HCT116 (cell line): Measurements from ENCODE around the gene ZFYVE27. TPM values are rescaled to one million over a fixed set of nuclear protein-coding genes. Genes with fewer than 3 reads are reported as not detected.

Experiments used
- ATAC-seq: fragments of 200-7000 bp; cut with Tn5 transposase; 2 replicates; pipeline ENCODE4 v1.9.1; 2020; ENCODE audit warnings: mild to moderate bottlenecking, moderate library complexity
- BruUV-seq: library from RNA; stranded (reverse); fragments of 400-500 nt; replicated peaks from 2 replicates; lab custom pipeline; 2021; lab: Mats Ljungman, UMichigan
- CTCF ChIA-PET: fragments of 300-600 bp; sonication (Branson Sonifier 250); formaldehyde crosslinking; loops from one replicate; lab custom pipeline; 2021; ENCODE audit warnings: antibody characterized with exemption; lab: Charles Lee
- POLR2A ChIA-PET: fragments of 300-600, 350-600 bp; sonication (Branson Sonifier 250); formaldehyde crosslinking; loops from one replicate; lab custom pipeline; 2021; ENCODE audit warnings: antibody characterized with exemption; lab: Charles Lee
- RAD21 ChIA-PET, 2 experiments: fragments of 300-600 bp; sonication (Branson Sonifier 250); formaldehyde crosslinking; loops; one replicate each; lab custom pipeline; 2023; ENCODE audit warnings: low total read pairs in 2 of 2; ENCODE audit not compliant: uncharacterized antibody in 2 of 2, unreplicated experiment in 2 of 2, low non-redundant PET in 1 of 2; lab: Charles Lee
- DNase-seq: peaks from one replicate; pipeline ENCODE4 v3.0.0-alpha.2; 2010; ENCODE audit warnings: low read depth, low spot score
- H2AFZ ChIP-seq: fragments of 200-600 bp; shearing (Covaris generic), sonication (generic); 2 replicates; pipeline ENCODE4 v1.6.1; 2017; ENCODE audit warnings: low read depth, mixed run types, mixed read lengths, antibody characterized with exemption, low read length; ENCODE audit not compliant: poor library complexity, severe bottlenecking
- H3K27ac ChIP-seq: 2 replicates; pipeline ENCODE4 v1.5.1; 2012; ENCODE audit warnings: low read depth, low read length
- H3K27me3 ChIP-seq: fragments of 200-600 bp; sonication (generic); 2 replicates; pipeline ENCODE4 v1.6.1; 2016; ENCODE audit warnings: mixed run types, low read length, mixed read lengths; ENCODE audit not compliant: insufficient read depth
- H3K36me3 ChIP-seq, 2 experiments: fragments of 200-500 bp in 1 of 2; fragments of 200-600 bp in 1 of 2; sonication (Bioruptor generic) in 1 of 2; sonication (generic) in 1 of 2; 2 replicates each; pipeline versions ENCODE4 v1.5.1 to v1.6.1; 2014 to 2016; ENCODE audit warnings: low read length in 2 of 2, inconsistent platforms in 1 of 2, mixed read lengths in 1 of 2, mixed run types in 1 of 2; ENCODE audit not compliant: insufficient read depth in 2 of 2, control insufficient read depth in 1 of 2
- H3K4me1 ChIP-seq, 2 experiments: fragments of 200-600 bp in 1 of 2; sonication (generic) in 1 of 2; 2 replicates each; pipeline versions ENCODE4 v1.5.1 to v1.6.1; 2012 to 2017; ENCODE audit warnings: low read length in 2 of 2, inconsistent platforms in 1 of 2, mild to moderate bottlenecking in 1 of 2, mixed read lengths in 1 of 2, mixed run types in 1 of 2, moderate library complexity in 1 of 2; ENCODE audit not compliant: insufficient read depth in 2 of 2, control insufficient read depth in 1 of 2
- H3K4me2 ChIP-seq: fragments of 200-600 bp; sonication (generic); 2 replicates; pipeline ENCODE4 v1.6.1; 2017; ENCODE audit warnings: mixed run types, low read length, mixed read lengths
- H3K4me3 ChIP-seq, 2 experiments: fragments of 200-600 bp in 1 of 2; sonication (generic) in 1 of 2; replicated peaks in 1 of 2; 2 replicates each; pipeline ENCODE4 v1.5.1; 2011 to 2016; ENCODE audit warnings: low read length in 2 of 2, control low read depth in 1 of 2, low read depth in 1 of 2, mild to moderate bottlenecking in 1 of 2, mixed read lengths in 1 of 2, mixed run types in 1 of 2
- H3K79me2 ChIP-seq: fragments of 200-600 bp; sonication (generic); 2 replicates; pipeline ENCODE4 v1.6.1; 2017; ENCODE audit warnings: mild to moderate bottlenecking, mixed run types, low read length, moderate library complexity, mixed read lengths; ENCODE audit not compliant: insufficient read depth
- H3K9ac ChIP-seq: fragments of 200-600 bp; sonication (generic); 2 replicates; pipeline ENCODE4 v1.6.1; 2016; ENCODE audit warnings: low read length, mixed read lengths
- H3K9me2 ChIP-seq: fragments of 200-600 bp; sonication (generic), shearing (Covaris generic); 2 replicates; pipeline ENCODE4 v1.6.1; 2017; ENCODE audit warnings: mixed run types, mild to moderate bottlenecking, moderate library complexity; ENCODE audit not compliant: insufficient read depth
- H3K9me3 ChIP-seq, 2 experiments: fragments of 200-500 bp in 1 of 2; fragments of 200-600 bp in 1 of 2; sonication (Bioruptor generic) in 1 of 2; sonication (generic) in 1 of 2; 2 replicates each; pipeline ENCODE4 v1.6.1; 2014 to 2017; ENCODE audit warnings: low read length in 2 of 2, mixed read lengths in 2 of 2, inconsistent platforms in 1 of 2, low read depth in 1 of 2, mild to moderate bottlenecking in 1 of 2, mixed run types in 1 of 2, moderate library complexity in 1 of 2; ENCODE audit not compliant: control insufficient read depth in 1 of 2, insufficient read depth in 1 of 2
- H4K20me1 ChIP-seq: fragments of 200-600 bp; sonication (generic), shearing (Covaris generic); 2 replicates; pipeline ENCODE4 v1.6.1; 2017; ENCODE audit warnings: mixed run types, mild to moderate bottlenecking, moderate library complexity; ENCODE audit not compliant: insufficient read depth
- CBX3 ChIP-seq: IDR thresholded peaks from 2 replicates; pipeline ENCODE4 v1.6.1; 2012; ENCODE audit warnings: low read depth
- CEBPB ChIP-seq: IDR thresholded peaks from 2 replicates; pipeline ENCODE4 v1.6.1; 2012; ENCODE audit warnings: low read depth
- EGR1 ChIP-seq: IDR thresholded peaks from 2 replicates; pipeline ENCODE4 v1.6.1; 2012; ENCODE audit warnings: low read depth
- ELF1 ChIP-seq: IDR thresholded peaks from 2 replicates; pipeline ENCODE4 v1.6.1; 2012; ENCODE audit warnings: low read depth, borderline replicate concordance
- FOSL1 ChIP-seq: IDR thresholded peaks from 2 replicates; pipeline ENCODE4 v1.6.1; 2012; ENCODE audit warnings: low read depth
- JUND ChIP-seq: IDR thresholded peaks from 2 replicates; pipeline ENCODE4 v1.6.1; 2012
- RAD21 ChIP-seq: IDR thresholded peaks from 2 replicates; pipeline ENCODE4 v1.6.1; 2012; ENCODE audit warnings: low read depth, mild to moderate bottlenecking
- SIN3A ChIP-seq: IDR thresholded peaks from 2 replicates; pipeline ENCODE4 v1.6.1; 2012; ENCODE audit warnings: low read depth
- SP1 ChIP-seq: IDR thresholded peaks from 2 replicates; pipeline ENCODE4 v1.6.1; 2012; ENCODE audit warnings: low read depth
- intact Hi-C: fragments of 100-400 bp; cut with micrococcal nuclease; formaldehyde crosslinking; loops from 2 replicates; pipeline ENCODE4 v1.10.0; 2022
- total RNA-seq: library from RNA; stranded (reverse); gene quantifications from one replicate; pipeline ENCODE4 v1.2.1, GENCODE V29; 2021; ENCODE audit not compliant: unreplicated experiment
- TF ChIP-seq, protein P1 (sequence below), 3 experiments: fragments of 200-600 bp in 1 of 3; sonication (generic) in 1 of 3; IDR thresholded peaks in 2 of 3; conservative IDR thresholded peaks in 1 of 3; 2 replicates each; pipeline ENCODE4 v1.5.1; 2012 to 2017; ENCODE audit warnings: low read depth in 2 of 3, low read length in 2 of 3, antibody characterized with exemption in 1 of 3, borderline replicate concordance in 1 of 3, control low read depth in 1 of 3, mild to moderate bottlenecking in 1 of 3, mixed read lengths in 1 of 3, mixed run types in 1 of 3, moderate library complexity in 1 of 3; ENCODE audit not compliant: insufficient read depth in 1 of 3
- TF ChIP-seq, protein P2 (sequence below): IDR thresholded peaks from 2 replicates; pipeline ENCODE4 v1.6.1; 2012

Gene ZFYVE27
- total RNA-seq, 1 experiment from 2014 or later = 28.4 TPM

DNA sequence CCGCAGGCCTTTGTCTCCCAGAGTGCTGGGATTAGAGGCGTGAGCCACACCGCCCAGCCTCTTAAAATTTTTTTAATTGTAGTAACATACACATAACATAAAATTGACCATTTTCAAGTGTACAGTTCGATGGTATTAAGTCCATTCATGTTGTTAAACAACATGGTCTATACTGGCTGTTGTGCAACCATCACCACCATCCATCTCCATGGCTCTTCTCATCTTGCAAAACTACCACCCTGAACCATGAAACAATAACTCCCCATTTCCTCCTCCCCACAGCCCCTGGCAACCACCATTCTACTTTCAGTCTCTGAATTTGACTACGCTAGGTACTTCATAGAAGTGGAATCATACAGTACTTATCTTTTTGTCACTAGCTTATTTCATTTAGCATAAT is 7.9 kb upstream of the ZFYVE27 start:
- Histone ChIP-seq H3K27me3 (no peaks in the 10 kb centered on the region), H3K79me2 (no peaks in the 10 kb centered on the region), H3K4me1 (peaks cover 0 to 11% of the 10 kb centered on the region in 2 experiments; a peak in 2 of 4 replicates)
- POLR2A ChIA-PET = no interaction called here
- BruUV-seq = no TSS peak
- intact Hi-C loops = no loop called here
- TF ChIP-seq JUND = no peak
- TF ChIP-seq, all 23 proteins: peak for 0
- Histone ChIP-seq H3K9me3 (no peaks in the 10 kb centered on the region), H3K9me2 (no peaks in the 10 kb centered on the region), H3K27ac (no peak overlapping the region), H3K4me3 (no peak overlapping the region), H3K36me3 (no peaks in the 10 kb centered on the region), H2AFZ (no peak overlapping the region), H3K9ac (no peak overlapping the region), H3K4me2 (no peak overlapping the region), H4K20me1 (no peaks in the 10 kb centered on the region)
- ATAC-seq (no peak), DNase-seq (no peak)
- ChIA-PET CTCF (no interaction called here), RAD21 (no interaction called here)

DNA sequence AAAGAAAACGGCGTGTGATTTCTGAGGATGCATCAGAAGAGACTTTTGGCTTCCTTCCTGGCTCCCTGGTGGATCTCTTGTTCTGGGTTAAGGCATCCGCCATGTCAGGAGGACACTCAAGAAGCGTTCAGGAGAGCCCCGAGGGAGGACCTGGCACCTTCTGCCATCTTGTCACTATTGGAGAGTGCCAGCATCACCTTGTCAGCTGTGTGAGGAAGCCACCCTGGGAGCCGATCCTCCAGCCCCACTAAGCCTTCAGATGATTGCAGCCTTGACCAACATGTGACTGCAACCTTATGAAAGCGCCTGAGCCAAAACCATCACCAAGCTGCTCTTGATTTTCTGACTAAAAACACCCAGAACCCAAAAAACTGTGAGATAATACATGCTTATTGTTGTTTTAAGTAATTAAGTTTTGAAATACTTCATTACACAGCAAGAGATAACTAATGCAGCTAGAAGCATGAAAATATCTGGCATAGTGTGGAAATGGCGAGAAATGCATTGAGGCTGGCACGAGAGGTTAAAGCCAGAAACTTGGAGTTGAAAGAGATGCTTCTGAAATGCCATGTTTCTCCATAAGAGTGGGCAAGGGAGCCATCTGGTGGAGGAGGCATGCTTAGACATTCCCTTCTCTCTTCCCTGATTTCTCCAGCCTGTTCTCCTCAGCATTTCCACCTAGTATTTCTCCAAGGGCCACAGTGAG is 5.4 kb upstream of the ZFYVE27 start:
- no peaks in the 10 kb centered on the region for H3K9me2 ChIP-seq
- H3K27ac ChIP-seq = no peak overlapping the region
- no peaks in the 10 kb centered on the region for H3K79me2 ChIP-seq
- BruUV-seq = no TSS peak
- no peak overlapping the region for H3K4me3 ChIP-seq
- ChIA-PET POLR2A (interaction anchor here (0.8 kb wide), 1 partner anchor 30 kb away, joined by 3 read pairs; no protein-coding TSS in a partner anchor), CTCF (interaction anchor here (0.8 to 5.7 kb wide), 7 partner anchors 13 to 55 kb away, joined by 3 to 44 read pairs (median 4); partner anchors contain the start of gene MARVELD1), RAD21 (interaction anchor here in 1 of 2 experiments (1.3 to 1.6 kb wide), 2 partner anchors 22 to 30 kb away, joined by 4 read pairs; no protein-coding TSS in a partner anchor)
- no peak for TF ChIP-seq SIN3A
- TF ChIP-seq ELF1 = no peak
- TF ChIP-seq SP1 = no peak
- TF ChIP-seq FOSL1 = no peak
- TF ChIP-seq, protein P1, sequence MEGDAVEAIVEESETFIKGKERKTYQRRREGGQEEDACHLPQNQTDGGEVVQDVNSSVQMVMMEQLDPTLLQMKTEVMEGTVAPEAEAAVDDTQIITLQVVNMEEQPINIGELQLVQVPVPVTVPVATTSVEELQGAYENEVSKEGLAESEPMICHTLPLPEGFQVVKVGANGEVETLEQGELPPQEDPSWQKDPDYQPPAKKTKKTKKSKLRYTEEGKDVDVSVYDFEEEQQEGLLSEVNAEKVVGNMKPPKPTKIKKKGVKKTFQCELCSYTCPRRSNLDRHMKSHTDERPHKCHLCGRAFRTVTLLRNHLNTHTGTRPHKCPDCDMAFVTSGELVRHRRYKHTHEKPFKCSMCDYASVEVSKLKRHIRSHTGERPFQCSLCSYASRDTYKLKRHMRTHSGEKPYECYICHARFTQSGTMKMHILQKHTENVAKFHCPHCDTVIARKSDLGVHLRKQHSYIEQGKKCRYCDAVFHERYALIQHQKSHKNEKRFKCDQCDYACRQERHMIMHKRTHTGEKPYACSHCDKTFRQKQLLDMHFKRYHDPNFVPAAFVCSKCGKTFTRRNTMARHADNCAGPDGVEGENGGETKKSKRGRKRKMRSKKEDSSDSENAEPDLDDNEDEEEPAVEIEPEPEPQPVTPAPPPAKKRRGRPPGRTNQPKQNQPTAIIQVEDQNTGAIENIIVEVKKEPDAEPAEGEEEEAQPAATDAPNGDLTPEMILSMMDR (IDR thresholded peaks at IDR 0.05 in 2 of 3, conservative IDR thresholded peaks at IDR 0.05 in 1 of 3; ENCODE audit: borderline replicate concordance in 1 of 3, insufficient read depth in 1 of 3, low read depth in 2 of 3, low read length in 2 of 3) = peak; percentile 85 to 95 (median 86)
- TF ChIP-seq, protein P2, sequence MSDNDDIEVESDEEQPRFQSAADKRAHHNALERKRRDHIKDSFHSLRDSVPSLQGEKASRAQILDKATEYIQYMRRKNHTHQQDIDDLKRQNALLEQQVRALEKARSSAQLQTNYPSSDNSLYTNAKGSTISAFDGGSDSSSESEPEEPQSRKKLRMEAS = no peak
- no peak for TF ChIP-seq CEBPB
- peak; percentile 32; the same call in 1 of the 2 replicates for TF ChIP-seq CBX3
- TF ChIP-seq EGR1 = no peak
- peak; percentile 98 for TF ChIP-seq RAD21
- no peak overlapping the region for H2AFZ ChIP-seq
- DNase-seq = no peak
- peaks cover 0 to 8% of the 10 kb centered on the region in 2 experiments; a peak in 2 of 4 replicates for H3K4me1 ChIP-seq
- H4K20me1 ChIP-seq = no peaks in the 10 kb centered on the region
- no peak overlapping the region for H3K9ac ChIP-seq
- H3K9me3 ChIP-seq = no peaks in the 10 kb centered on the region
- no peaks in the 10 kb centered on the region for H3K36me3 ChIP-seq
- intact Hi-C loops = loop anchor here (1.0 to 2.0 kb wide), 3 partner anchors 22 to 55 kb away; no protein-coding TSS in a partner anchor
- H3K4me2 ChIP-seq = no peak overlapping the region
- ATAC-seq = peak; percentile 87
- no peaks in the 10 kb centered on the region for H3K27me3 ChIP-seq
